ENCODE measurements around the gene VSTM2L. TPM values are rescaled to one million over a fixed set of nuclear protein-coding genes. Genes with fewer than 3 reads are reported as not detected.

VSTM2L gene
- total RNA-seq, 1 donor from 2014 or later = 7.3 TPM

GRCh38 chr20:37903317-37904007 lies 535 bp downstream of the VSTM2L start:
- H3K27ac Mint-ChIP-seq (ENCODE audit: unreplicated experiment) = peak overlapping the region; percentile 51
- peak; percentile 75 for TF ChIP-seq CTCF (IDR thresholded peaks at IDR 0.05)
- H3K4me3 Mint-ChIP-seq (ENCODE audit: unreplicated experiment) = peak overlapping the region; percentile 83
- peaks cover 11% of the 10 kb centered on the region for H3K27me3 Mint-ChIP-seq (ENCODE audit: low read depth)
- no peak for DNase-seq (ENCODE audit: low spot score)
- H3K4me1 Mint-ChIP-seq (ENCODE audit: low read depth) = peaks cover 53% of the 10 kb centered on the region
- H3K9me3 Mint-ChIP-seq (ENCODE audit: low read depth) = no peaks in the 10 kb centered on the region
- no peaks in the 10 kb centered on the region for H3K36me3 Mint-ChIP-seq (ENCODE audit: low read depth)

GRCh38 chr20:37904008-37904642 lies 1.2 kb downstream of the VSTM2L start:
- Mint-ChIP-seq H3K36me3 (ENCODE audit: low read depth) (no peaks in the 10 kb centered on the region), H3K9me3 (ENCODE audit: low read depth) (no peaks in the 10 kb centered on the region), H3K27ac (ENCODE audit: unreplicated experiment) (no peak overlapping the region), H3K4me3 (ENCODE audit: unreplicated experiment) (peak overlapping the region; percentile 83), H3K27me3 (ENCODE audit: low read depth) (peaks cover 11% of the 10 kb centered on the region), H3K4me1 (ENCODE audit: low read depth) (peaks cover 54% of the 10 kb centered on the region)
- no peak for DNase-seq (ENCODE audit: low spot score)
- no peak for TF ChIP-seq CTCF (IDR thresholded peaks at IDR 0.05)

- TF ChIP-seq CTCF (IDR thresholded peaks at IDR 0.05) = no peak
- no peak overlapping the region for H3K27ac Mint-ChIP-seq (ENCODE audit: unreplicated experiment)
- no peak overlapping the region for H3K4me3 Mint-ChIP-seq (ENCODE audit: unreplicated experiment)
- DNase-seq (ENCODE audit: low spot score) = no peak
- H3K36me3 Mint-ChIP-seq (ENCODE audit: low read depth) = no peaks in the 10 kb centered on the region
- H3K9me3 Mint-ChIP-seq (ENCODE audit: low read depth) = no peaks in the 10 kb centered on the region
- H3K27me3 Mint-ChIP-seq (ENCODE audit: low read depth) = peaks cover 11% of the 10 kb centered on the region
- H3K4me1 Mint-ChIP-seq (ENCODE audit: low read depth) = peaks cover 51% of the 10 kb centered on the region
Measured at GRCh38 chr20:37904845-37905373, 2.0 kb downstream of the VSTM2L start.

GRCh38 chr20:37905671-37906613 lies 3.0 kb downstream of the VSTM2L start:
- TF ChIP-seq CTCF (IDR thresholded peaks at IDR 0.05) = no peak
- Mint-ChIP-seq H3K4me3 (ENCODE audit: unreplicated experiment) (no peak overlapping the region), H3K27ac (ENCODE audit: unreplicated experiment) (no peak overlapping the region), H3K4me1 (ENCODE audit: low read depth) (peaks cover 51% of the 10 kb centered on the region), H3K36me3 (ENCODE audit: low read depth) (no peaks in the 10 kb centered on the region), H3K27me3 (ENCODE audit: low read depth) (peaks cover 11% of the 10 kb centered on the region), H3K9me3 (ENCODE audit: low read depth) (no peaks in the 10 kb centered on the region)
- DNase-seq (ENCODE audit: low spot score) = no peak

- H3K27me3 Mint-ChIP-seq (ENCODE audit: low read depth) = peaks cover 4% of the 10 kb centered on the region
Measured at GRCh38 chr20:37907330-37907676, 4.4 kb downstream of the VSTM2L start.

More at GRCh38 chr20:37907330-37907676, 4.4 kb downstream of the VSTM2L start:
- Mint-ChIP-seq H3K27ac (ENCODE audit: unreplicated experiment) (peak overlapping the region; percentile 86), H3K4me1 (ENCODE audit: low read depth) (peaks cover 55% of the 10 kb centered on the region), H3K36me3 (ENCODE audit: low read depth) (no peaks in the 10 kb centered on the region), H3K4me3 (ENCODE audit: unreplicated experiment) (no peak overlapping the region), H3K9me3 (ENCODE audit: low read depth) (no peaks in the 10 kb centered on the region)
- no peak for DNase-seq (ENCODE audit: low spot score)
- no peak for TF ChIP-seq CTCF (IDR thresholded peaks at IDR 0.05)
